DMS153 (cell line): ENCODE measurements around the gene DAZAP1.
"Not testable (repeated sequence)": the region's sequence is repeated elsewhere in the genome, so short reads cannot be mapped to it uniquely, and the experiment has no call there.

Experiments used
- DNase-seq: peaks from one replicate; lab custom pipeline; 2025; lab: John Stamatoyannopoulos, UW

The DAZAP1 gene

GRCh38 chr19:1473085-1473851, 65.9 kb downstream of the DAZAP1 start:
- DNase-seq, result no peak

- no peak for DNase-seq
Observed at GRCh38 chr19:1474011-1474764, 66.8 kb downstream of the DAZAP1 start.

GRCh38 chr19:1474765-1475351, 67.5 kb downstream of the DAZAP1 start:
- no peak for DNase-seq

- no peak for DNase-seq
Observed at GRCh38 chr19:1475751-1476437, 68.5 kb downstream of the DAZAP1 start.

- DNase-seq, result not testable (repeated sequence)
Observed at GRCh38 chr19:1477056-1477455, 69.7 kb downstream of the DAZAP1 start.

- peak; percentile 72 for DNase-seq
Observed at GRCh38 chr19:1478934-1479707, 71.7 kb downstream of the DAZAP1 start, which contains the start of gene C19orf25. Gene C19orf25 (minus strand): TSS chr19:1479215. CDS start chr19:1478903, 312 bp downstream.

- DNase-seq, result no peak
Observed at GRCh38 chr19:1481224-1481892, 74.0 kb downstream of the DAZAP1 start.

GRCh38 chr19:1481893-1482360, 74.5 kb downstream of the DAZAP1 start:
- DNase-seq, result no peak

GRCh38 chr19:1482361-1483130, 75.2 kb downstream of the DAZAP1 start:
- DNase-seq, result no peak

- no peak for DNase-seq
Observed at GRCh38 chr19:1483131-1483978, 76.0 kb downstream of the DAZAP1 start.

- DNase-seq, result no peak
Observed at GRCh38 chr19:1483979-1484428, 76.6 kb downstream of the DAZAP1 start.
